ENCODE data around the gene RABGEF1. TPM values are rescaled to one million over a fixed set of nuclear protein-coding genes. Genes with fewer than 3 reads are reported as not detected.
A peak's percentile ranks its signal among the peaks of the same experiment; 100 is the strongest.
"Not testable (repeated sequence)": the region's sequence is repeated elsewhere in the genome, so short reads cannot be mapped to it uniquely, and the experiment has no call there.

Gene RABGEF1
- total RNA-seq, 1 donor from 2014 or later: 33.2 TPM

DNA sequence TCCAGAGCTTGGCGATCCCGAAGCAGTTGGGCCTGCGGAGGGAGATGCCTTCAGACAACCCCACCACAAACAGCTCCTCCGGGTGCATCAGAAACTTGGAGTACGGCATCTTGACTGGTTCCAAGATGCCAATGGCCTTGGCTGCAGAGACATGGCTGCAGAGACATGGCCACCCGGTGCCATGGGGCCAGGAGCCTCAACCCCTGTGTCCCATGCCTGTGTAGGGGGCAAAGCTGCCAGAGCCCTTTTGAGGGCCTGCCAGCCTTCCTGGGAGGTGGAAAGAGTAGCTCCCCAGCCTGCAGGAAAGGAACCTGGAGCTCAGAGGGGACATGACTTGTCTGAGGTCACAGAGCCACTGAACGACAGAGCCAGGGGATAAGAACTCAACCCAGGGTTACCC is 83.5 kb downstream of the RABGEF1 start:
- no peak overlapping the region for H2AFZ ChIP-seq (ENCODE audit: low read depth, low read length)
- no peak overlapping the region for H3K9ac ChIP-seq (ENCODE audit: low read length)
- H3K79me2 ChIP-seq (ENCODE audit: insufficient read depth, low read length): no peaks in the 10 kb centered on the region
- H3K27me3 ChIP-seq (ENCODE audit: insufficient read depth, low read length): no peaks in the 10 kb centered on the region
- H3K4me2 ChIP-seq (ENCODE audit: low read length): no peak overlapping the region
- no peaks in the 10 kb centered on the region for H3K36me3 ChIP-seq (ENCODE audit: insufficient read depth, low read length)
- no peaks in the 10 kb centered on the region for H3K4me1 ChIP-seq (ENCODE audit: insufficient read depth, low read length)
- DNase-seq (ENCODE audit: low read depth): no peak
- no peak for TF ChIP-seq EZH2 (IDR thresholded peaks at IDR 0.05; ENCODE audit: insufficient read depth, low read length)
- TF ChIP-seq, protein P1, sequence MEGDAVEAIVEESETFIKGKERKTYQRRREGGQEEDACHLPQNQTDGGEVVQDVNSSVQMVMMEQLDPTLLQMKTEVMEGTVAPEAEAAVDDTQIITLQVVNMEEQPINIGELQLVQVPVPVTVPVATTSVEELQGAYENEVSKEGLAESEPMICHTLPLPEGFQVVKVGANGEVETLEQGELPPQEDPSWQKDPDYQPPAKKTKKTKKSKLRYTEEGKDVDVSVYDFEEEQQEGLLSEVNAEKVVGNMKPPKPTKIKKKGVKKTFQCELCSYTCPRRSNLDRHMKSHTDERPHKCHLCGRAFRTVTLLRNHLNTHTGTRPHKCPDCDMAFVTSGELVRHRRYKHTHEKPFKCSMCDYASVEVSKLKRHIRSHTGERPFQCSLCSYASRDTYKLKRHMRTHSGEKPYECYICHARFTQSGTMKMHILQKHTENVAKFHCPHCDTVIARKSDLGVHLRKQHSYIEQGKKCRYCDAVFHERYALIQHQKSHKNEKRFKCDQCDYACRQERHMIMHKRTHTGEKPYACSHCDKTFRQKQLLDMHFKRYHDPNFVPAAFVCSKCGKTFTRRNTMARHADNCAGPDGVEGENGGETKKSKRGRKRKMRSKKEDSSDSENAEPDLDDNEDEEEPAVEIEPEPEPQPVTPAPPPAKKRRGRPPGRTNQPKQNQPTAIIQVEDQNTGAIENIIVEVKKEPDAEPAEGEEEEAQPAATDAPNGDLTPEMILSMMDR (IDR thresholded peaks at IDR 0.05; ENCODE audit: insufficient read depth, low read depth, low read length): no peak
- H3K9me3 ChIP-seq (ENCODE audit: insufficient read depth, low read depth, low read length): no peaks in the 10 kb centered on the region
- FAIRE-seq: no peak
- no peaks in the 10 kb centered on the region for H4K20me1 ChIP-seq (ENCODE audit: insufficient read depth, low read length)
- H3K9me3 Mint-ChIP-seq (ENCODE audit: unreplicated experiment): peaks cover 6% of the 10 kb centered on the region
- no peak overlapping the region for H3K27ac Mint-ChIP-seq (ENCODE audit: unreplicated experiment)
- peaks cover 6% of the 10 kb centered on the region for H3K36me3 Mint-ChIP-seq (ENCODE audit: low read depth, unreplicated experiment)
- H3K27ac ChIP-seq (ENCODE audit: low read depth, low read length): no peak overlapping the region
- no peak overlapping the region for H3K4me3 ChIP-seq (ENCODE audit: insufficient read depth, low read depth, low read length)
- H3K4me1 Mint-ChIP-seq (ENCODE audit: low read depth, unreplicated experiment): no peaks in the 10 kb centered on the region
- H3K4me3 Mint-ChIP-seq (ENCODE audit: unreplicated experiment): no peak overlapping the region
- no peaks in the 10 kb centered on the region for H3K27me3 Mint-ChIP-seq (ENCODE audit: low read depth, unreplicated experiment)

DNA sequence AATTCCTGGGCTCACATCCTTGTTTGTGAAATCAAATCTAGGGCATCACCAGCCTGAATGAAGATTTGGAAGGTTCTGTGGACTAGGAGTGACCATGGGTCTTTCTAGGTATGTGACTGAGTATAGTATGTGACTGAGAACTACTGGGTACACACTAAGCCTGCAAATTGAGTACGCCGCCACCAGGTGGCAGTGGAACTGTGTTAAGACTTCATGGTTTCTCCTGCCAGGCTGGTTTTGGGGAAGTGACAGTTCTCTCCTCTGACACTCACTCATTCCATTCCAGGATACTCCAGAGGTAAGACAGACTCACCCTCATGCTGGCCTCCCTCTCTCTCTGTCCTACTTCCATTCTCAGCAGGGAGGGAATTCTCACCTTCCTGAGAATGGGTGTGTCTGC is 85.0 kb downstream of the RABGEF1 start:
- not testable (repeated sequence) for H3K27me3 Mint-ChIP-seq (ENCODE audit: low read depth, unreplicated experiment); H2AFZ ChIP-seq (ENCODE audit: low read depth, low read length)

DNA sequence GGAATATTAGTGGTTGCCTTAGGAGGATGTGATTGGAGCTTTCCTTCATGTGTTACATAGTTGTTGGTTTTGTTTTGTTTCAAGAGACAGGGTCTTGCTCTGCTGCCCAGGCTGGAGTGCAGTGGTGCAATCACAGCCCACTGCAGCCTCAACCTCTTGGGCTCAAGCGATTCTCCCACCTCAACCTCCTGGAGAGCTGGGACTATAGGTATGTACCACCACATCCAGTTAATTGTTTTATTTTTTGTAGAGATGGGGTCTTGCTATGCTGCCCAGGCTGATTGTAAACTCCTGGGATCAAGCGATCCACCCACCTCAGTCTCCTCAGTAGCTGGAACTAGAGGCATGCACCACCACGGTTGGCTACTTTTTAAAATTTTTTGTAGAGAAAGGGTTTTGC is 86.1 kb downstream of the RABGEF1 start:
- Histone ChIP-seq H3K9ac (ENCODE audit: low read length) (no peak overlapping the region), H3K4me1 (ENCODE audit: insufficient read depth, low read length) (no peaks in the 10 kb centered on the region), H3K9me3 (ENCODE audit: insufficient read depth, low read depth, low read length) (no peaks in the 10 kb centered on the region), H2AFZ (ENCODE audit: low read depth, low read length) (no peak overlapping the region), H3K79me2 (ENCODE audit: insufficient read depth, low read length) (no peaks in the 10 kb centered on the region), H4K20me1 (ENCODE audit: insufficient read depth, low read length) (no peaks in the 10 kb centered on the region), H3K27ac (ENCODE audit: low read depth, low read length) (no peak overlapping the region), H3K4me3 (ENCODE audit: insufficient read depth, low read depth, low read length) (no peak overlapping the region), H3K4me2 (ENCODE audit: low read length) (no peak overlapping the region), H3K27me3 (ENCODE audit: insufficient read depth, low read length) (no peaks in the 10 kb centered on the region), H3K36me3 (ENCODE audit: insufficient read depth, low read length) (no peaks in the 10 kb centered on the region)
- Mint-ChIP-seq H3K27me3 (ENCODE audit: low read depth, unreplicated experiment) (no peaks in the 10 kb centered on the region), H3K27ac (ENCODE audit: unreplicated experiment) (no peak overlapping the region), H3K4me1 (ENCODE audit: low read depth, unreplicated experiment) (no peaks in the 10 kb centered on the region), H3K9me3 (ENCODE audit: unreplicated experiment) (peaks cover 6% of the 10 kb centered on the region), H3K36me3 (ENCODE audit: low read depth, unreplicated experiment) (peaks cover 6% of the 10 kb centered on the region), H3K4me3 (ENCODE audit: unreplicated experiment) (no peak overlapping the region)
- TF ChIP-seq, protein P1 (IDR thresholded peaks at IDR 0.05; ENCODE audit: insufficient read depth, low read depth, low read length): no peak
- TF ChIP-seq EZH2 (IDR thresholded peaks at IDR 0.05; ENCODE audit: insufficient read depth, low read length): no peak
- DNase-seq (ENCODE audit: low read depth) (no peak), FAIRE-seq (no peak)

More for the DNA sequence above, 85.0 kb downstream of the RABGEF1 start:
- H3K9me3 Mint-ChIP-seq (ENCODE audit: unreplicated experiment); H4K20me1 ChIP-seq (ENCODE audit: insufficient read depth, low read length); H3K4me1 ChIP-seq (ENCODE audit: insufficient read depth, low read length); H3K79me2 ChIP-seq (ENCODE audit: insufficient read depth, low read length); H3K36me3 ChIP-seq (ENCODE audit: insufficient read depth, low read length); DNase-seq (ENCODE audit: low read depth); H3K4me1 Mint-ChIP-seq (ENCODE audit: low read depth, unreplicated experiment); H3K4me3 Mint-ChIP-seq (ENCODE audit: unreplicated experiment); H3K9ac ChIP-seq (ENCODE audit: low read length); H3K4me3 ChIP-seq (ENCODE audit: insufficient read depth, low read depth, low read length); H3K4me2 ChIP-seq (ENCODE audit: low read length); H3K9me3 ChIP-seq (ENCODE audit: insufficient read depth, low read depth, low read length); H3K27ac ChIP-seq (ENCODE audit: low read depth, low read length); H3K36me3 Mint-ChIP-seq (ENCODE audit: low read depth, unreplicated experiment); H3K27ac Mint-ChIP-seq (ENCODE audit: unreplicated experiment); H3K27me3 ChIP-seq (ENCODE audit: insufficient read depth, low read length): not testable (repeated sequence)
- FAIRE-seq: peak; percentile 29

DNA sequence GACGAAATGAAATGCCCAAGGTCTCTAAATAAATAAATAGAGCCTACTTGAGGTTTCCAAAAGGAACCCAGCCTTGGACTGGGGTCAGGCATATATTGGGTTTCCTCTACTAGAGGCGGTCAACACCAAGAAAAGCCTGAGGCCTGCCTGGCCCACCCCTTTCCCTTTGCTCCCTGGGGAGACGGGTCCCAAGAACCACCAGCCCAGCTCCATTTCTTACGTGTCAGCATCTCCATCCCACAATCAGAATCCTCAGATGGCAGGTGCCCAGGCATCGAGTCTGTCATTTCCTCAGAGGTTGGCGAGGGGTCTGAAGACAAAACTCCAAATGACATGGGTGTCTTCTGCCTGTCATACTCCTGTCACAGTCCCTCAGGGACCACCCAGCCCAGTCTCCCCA is 90.4 kb downstream of the RABGEF1 start:
- H3K4me3 ChIP-seq (ENCODE audit: insufficient read depth, low read depth, low read length); H3K79me2 ChIP-seq (ENCODE audit: insufficient read depth, low read length); H3K4me3 Mint-ChIP-seq (ENCODE audit: unreplicated experiment); H3K9me3 ChIP-seq (ENCODE audit: insufficient read depth, low read depth, low read length); DNase-seq (ENCODE audit: low read depth); FAIRE-seq; H3K27ac ChIP-seq (ENCODE audit: low read depth, low read length); H3K27me3 ChIP-seq (ENCODE audit: insufficient read depth, low read length); H3K27me3 Mint-ChIP-seq (ENCODE audit: low read depth, unreplicated experiment); H2AFZ ChIP-seq (ENCODE audit: low read depth, low read length); H3K27ac Mint-ChIP-seq (ENCODE audit: unreplicated experiment); H3K36me3 Mint-ChIP-seq (ENCODE audit: low read depth, unreplicated experiment); H3K36me3 ChIP-seq (ENCODE audit: insufficient read depth, low read length); H4K20me1 ChIP-seq (ENCODE audit: insufficient read depth, low read length); H3K9ac ChIP-seq (ENCODE audit: low read length); H3K4me1 ChIP-seq (ENCODE audit: insufficient read depth, low read length); H3K4me2 ChIP-seq (ENCODE audit: low read length); H3K4me1 Mint-ChIP-seq (ENCODE audit: low read depth, unreplicated experiment); H3K9me3 Mint-ChIP-seq (ENCODE audit: unreplicated experiment): not testable (repeated sequence)

Measured in astrocyte (in vitro differentiated cells and primary cell).